ENCODE measurements around the gene IFIT1. TPM values are rescaled to one million over a fixed set of nuclear protein-coding genes. Genes with fewer than 3 reads are reported as not detected.
"Not testable (repeated sequence)": the region's sequence is repeated elsewhere in the genome, so short reads cannot be mapped to it uniquely, and the experiment has no call there.

Gene IFIT1
- total and polyA plus RNA-seq, 2 donors (not counting 1 experiment from before 2014, with no cell fraction given) = 0.63 to 1.2 TPM

- Histone ChIP-seq H3K4me3 (ENCODE audit: control extremely low read depth in 1 of 5, extremely low read depth in 1 of 5, insufficient read depth in 1 of 5, low read depth in 2 of 5, low read length in 4 of 5) (no peak overlapping the region), H4K20me1 (ENCODE audit: control insufficient read depth, insufficient read depth, low read length, poor library complexity, severe bottlenecking) (no peaks in the 10 kb centered on the region), H3K4me2 (replicated peaks; ENCODE audit: low read depth, low read length, poor library complexity, severe bottlenecking) (no peak overlapping the region), H3K4me1 (ENCODE audit: control insufficient read depth in 2 of 2, insufficient read depth in 2 of 2, low read length in 2 of 2) (no peaks in the 10 kb centered on the region), H3K27me3 (replicated peaks in 1 of 4; ENCODE audit: control extremely low read depth in 1 of 4, control insufficient read depth in 3 of 4, insufficient read depth in 4 of 4, low read length in 3 of 4) (no peaks in the 10 kb centered on the region), H3K36me3 (replicated peaks in 1 of 2; ENCODE audit: control extremely low read depth in 1 of 2, control insufficient read depth in 1 of 2, extremely low read depth in 1 of 2, insufficient read depth in 2 of 2, low read length in 1 of 2) (peaks cover 0 to 7% of the 10 kb centered on the region in 2 experiments), H3K9me3 (ENCODE audit: control extremely low read depth in 1 of 3, control insufficient read depth in 2 of 3, insufficient read depth in 1 of 3, low read length in 2 of 3) (no peaks in the 10 kb centered on the region), H2AFZ (ENCODE audit: insufficient read depth, low read depth, low read length, poor library complexity, severe bottlenecking) (no peak overlapping the region), H3K79me2 (ENCODE audit: control insufficient read depth, insufficient read depth, low read length) (no peaks in the 10 kb centered on the region), H3K27ac (ENCODE audit: low read length in 2 of 2) (no peak overlapping the region), H3K9ac (ENCODE audit: low read length) (no peak overlapping the region)
- no peaks in the 10 kb centered on the region for H3K9me3 Mint-ChIP-seq (ENCODE audit: insufficient read depth)
- H3K27ac Mint-ChIP-seq = no peak overlapping the region
- DNase-seq = no peak
- ChIA-PET POLR2A (no interaction called here), CTCF (interaction anchor here (1.2 kb wide), 1 partner anchor 375 kb away, joined by 3 read pairs; no protein-coding TSS in a partner anchor)
- no peak for ATAC-seq (ENCODE audit: low read depth)
- TF ChIP-seq EZH2 (IDR thresholded peaks at IDR 0.05; ENCODE audit: borderline replicate concordance, insufficient read depth, low read depth, low read length, poor library complexity, severe bottlenecking) = no peak
- TF ChIP-seq CTCF (IDR thresholded peaks at IDR 0.05) = no peak
- H3K4me3 Mint-ChIP-seq = no peak overlapping the region
- intact Hi-C loops (cut with micrococcal nuclease) = no loop called here
- no peaks in the 10 kb centered on the region for H3K4me1 Mint-ChIP-seq
- 96% methylated on average over 8 of the region's 11 CpGs for WGBS (ENCODE audit: insufficient coverage)
- H3K27me3 Mint-ChIP-seq = no peaks in the 10 kb centered on the region
Observed at GRCh38 chr10:89404104-89405047, 12.0 kb downstream of the IFIT1 start.

DNA sequence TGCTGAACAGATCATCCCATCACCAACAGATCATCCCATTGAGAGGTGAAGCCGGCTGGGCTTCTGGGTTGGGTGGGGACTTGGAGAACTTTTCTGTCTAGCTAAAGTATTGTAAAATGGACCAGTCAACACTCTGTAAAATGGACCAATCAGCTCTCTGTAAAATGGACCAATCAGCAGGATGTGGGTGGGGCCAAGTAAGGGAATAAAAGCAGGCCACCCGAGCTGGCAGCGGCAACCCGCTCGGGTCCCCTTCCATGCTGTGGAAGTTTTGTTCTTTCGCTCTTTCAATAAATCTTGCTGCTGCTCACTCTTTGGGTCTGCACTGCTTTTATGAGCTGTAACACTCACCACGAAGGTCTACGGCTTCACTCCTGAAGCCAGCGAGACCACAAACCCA lies 13.8 kb downstream of the IFIT1 start:
- H3K27ac ChIP-seq (ENCODE audit: low read length in 2 of 2); H3K9me3 Mint-ChIP-seq (ENCODE audit: insufficient read depth); H3K9me3 ChIP-seq (ENCODE audit: control extremely low read depth in 1 of 3, control insufficient read depth in 2 of 3, insufficient read depth in 1 of 3, low read length in 2 of 3); H3K79me2 ChIP-seq (ENCODE audit: control insufficient read depth, insufficient read depth, low read length); H2AFZ ChIP-seq (ENCODE audit: insufficient read depth, low read depth, low read length, poor library complexity, severe bottlenecking); DNase-seq; H3K36me3 ChIP-seq (replicated peaks in 1 of 2; ENCODE audit: control extremely low read depth in 1 of 2, control insufficient read depth in 1 of 2, extremely low read depth in 1 of 2, insufficient read depth in 2 of 2, low read length in 1 of 2); H3K4me3 ChIP-seq (ENCODE audit: control extremely low read depth in 1 of 5, extremely low read depth in 1 of 5, insufficient read depth in 1 of 5, low read depth in 2 of 5, low read length in 4 of 5); H3K27me3 ChIP-seq (replicated peaks in 1 of 4; ENCODE audit: control extremely low read depth in 1 of 4, control insufficient read depth in 3 of 4, insufficient read depth in 4 of 4, low read length in 3 of 4); H3K4me3 Mint-ChIP-seq; H3K27me3 Mint-ChIP-seq; H3K9ac ChIP-seq (ENCODE audit: low read length); H3K4me1 ChIP-seq (ENCODE audit: control insufficient read depth in 2 of 2, insufficient read depth in 2 of 2, low read length in 2 of 2); POLR2A ChIA-PET; H3K4me1 Mint-ChIP-seq; H3K4me2 ChIP-seq (replicated peaks; ENCODE audit: low read depth, low read length, poor library complexity, severe bottlenecking); H3K27ac Mint-ChIP-seq; ATAC-seq (ENCODE audit: low read depth); intact Hi-C loops (cut with micrococcal nuclease); H4K20me1 ChIP-seq (ENCODE audit: control insufficient read depth, insufficient read depth, low read length, poor library complexity, severe bottlenecking): not testable (repeated sequence)
- CTCF ChIA-PET = interaction anchor here (0.6 kb wide), 1 partner anchor 897 kb away, joined by 3 read pairs; no protein-coding TSS in a partner anchor
- 92% methylated on average over 7 of the region's 9 CpGs for WGBS (ENCODE audit: insufficient coverage)

GRCh38 chr10:89407792-89408191 lies 15.4 kb downstream of the IFIT1 start:
- H3K9me3 ChIP-seq (ENCODE audit: control extremely low read depth in 1 of 3, control insufficient read depth in 2 of 3, insufficient read depth in 1 of 3, low read length in 2 of 3); H3K4me3 ChIP-seq (ENCODE audit: control extremely low read depth in 1 of 5, extremely low read depth in 1 of 5, insufficient read depth in 1 of 5, low read depth in 2 of 5, low read length in 4 of 5); H3K27ac ChIP-seq (ENCODE audit: low read length in 2 of 2); H3K4me3 Mint-ChIP-seq; H3K36me3 ChIP-seq (replicated peaks in 1 of 2; ENCODE audit: control extremely low read depth in 1 of 2, control insufficient read depth in 1 of 2, extremely low read depth in 1 of 2, insufficient read depth in 2 of 2, low read length in 1 of 2); CTCF ChIA-PET; H3K4me1 ChIP-seq (ENCODE audit: control insufficient read depth in 2 of 2, insufficient read depth in 2 of 2, low read length in 2 of 2); H3K9ac ChIP-seq (ENCODE audit: low read length); H2AFZ ChIP-seq (ENCODE audit: insufficient read depth, low read depth, low read length, poor library complexity, severe bottlenecking); H4K20me1 ChIP-seq (ENCODE audit: control insufficient read depth, insufficient read depth, low read length, poor library complexity, severe bottlenecking); H3K27ac Mint-ChIP-seq; H3K27me3 ChIP-seq (replicated peaks in 1 of 4; ENCODE audit: control extremely low read depth in 1 of 4, control insufficient read depth in 3 of 4, insufficient read depth in 4 of 4, low read length in 3 of 4); H3K9me3 Mint-ChIP-seq (ENCODE audit: insufficient read depth); DNase-seq; H3K79me2 ChIP-seq (ENCODE audit: control insufficient read depth, insufficient read depth, low read length); H3K4me2 ChIP-seq (replicated peaks; ENCODE audit: low read depth, low read length, poor library complexity, severe bottlenecking); ATAC-seq (ENCODE audit: low read depth); POLR2A ChIA-PET; H3K27me3 Mint-ChIP-seq; H3K4me1 Mint-ChIP-seq; intact Hi-C loops (cut with micrococcal nuclease): not testable (repeated sequence)
- 100% methylated on average over 2 of the region's 3 CpGs for WGBS (ENCODE audit: insufficient coverage)

Measured in B cell (primary cell).